KBM-7 (cell line): ENCODE measurements around the gene PAGR1.
"Not testable (repeated sequence)": the region's sequence is repeated elsewhere in the genome, so short reads cannot be mapped to it uniquely, and the experiment has no call there.

ENCODE experiments used
- DNase-seq: peaks from one replicate; pipeline ENCODE4 v3.0.0-alpha.2; 2015
- in situ Hi-C: fragments of 300-500 bp; cut with MboI; formaldehyde crosslinking; loops from 2 replicates; pipeline ENCODE4 v1.14.3; 2020; ENCODE audit warnings: low sequenced_read_pairs, low pct_unique_long_range_greater_than_20kb, mixed read lengths

Gene PAGR1

DNA sequence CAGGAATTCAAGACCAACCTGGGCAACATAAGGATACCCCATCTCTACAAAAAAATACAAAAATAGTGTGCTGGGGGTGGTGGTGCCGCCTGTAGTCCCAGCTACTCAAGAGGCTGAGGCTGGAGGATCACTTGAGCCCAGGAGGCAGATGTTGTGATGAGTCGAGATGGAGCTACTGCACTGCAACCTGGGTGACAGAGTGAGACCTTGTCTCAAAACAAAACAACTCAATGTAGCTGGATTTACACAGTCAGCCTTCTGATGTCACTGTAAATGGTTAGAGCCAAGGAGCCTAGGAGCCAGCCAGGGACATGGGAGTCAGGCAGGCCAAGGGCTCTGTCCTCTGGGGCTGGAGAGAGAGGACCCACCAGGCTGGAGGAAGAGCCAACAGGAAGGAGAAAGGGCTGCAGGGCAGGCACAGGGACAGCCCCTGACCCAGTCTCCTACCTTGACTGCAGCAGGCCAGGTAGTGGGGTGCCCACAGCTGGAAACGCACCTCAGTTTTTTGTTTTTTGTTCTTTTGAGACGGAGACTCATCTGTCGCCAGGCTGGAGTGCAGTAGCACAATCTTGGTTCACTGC lies 38.7 kb downstream of the PAGR1 start:
- DNase-seq = no peak
- in situ Hi-C loops = no loop called here

DNA sequence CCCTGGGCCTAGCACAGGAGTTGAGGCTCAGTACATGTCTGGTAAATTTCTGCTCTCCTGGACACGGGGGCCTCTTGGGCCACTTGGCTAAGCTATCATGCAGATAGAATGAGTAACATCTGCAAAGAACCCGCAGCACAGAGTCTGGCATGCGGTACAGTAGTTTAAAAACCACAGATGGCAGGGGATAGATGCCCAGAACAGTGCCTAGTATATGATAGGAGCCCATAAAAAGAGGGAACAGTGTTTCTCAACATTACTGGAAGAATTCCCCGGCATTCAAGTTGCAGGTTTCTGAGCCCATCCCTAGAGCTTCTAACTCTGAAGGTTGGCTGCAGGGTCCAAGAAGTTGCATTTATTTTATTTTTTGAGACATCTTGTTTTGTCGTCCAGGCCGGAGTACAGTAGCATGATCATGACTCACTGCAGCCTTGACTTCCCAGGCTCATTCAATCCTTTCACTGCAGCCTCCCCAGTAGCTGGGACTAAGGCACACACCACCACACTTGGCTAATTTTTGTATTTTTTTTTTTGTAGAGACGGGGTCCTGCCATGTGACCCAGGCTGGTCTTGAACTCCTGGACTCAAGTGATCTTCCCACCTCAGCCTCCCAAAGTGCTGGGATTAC lies 41.3 kb downstream of the PAGR1 start:
- no peak for DNase-seq
- in situ Hi-C loops = no loop called here

DNA sequence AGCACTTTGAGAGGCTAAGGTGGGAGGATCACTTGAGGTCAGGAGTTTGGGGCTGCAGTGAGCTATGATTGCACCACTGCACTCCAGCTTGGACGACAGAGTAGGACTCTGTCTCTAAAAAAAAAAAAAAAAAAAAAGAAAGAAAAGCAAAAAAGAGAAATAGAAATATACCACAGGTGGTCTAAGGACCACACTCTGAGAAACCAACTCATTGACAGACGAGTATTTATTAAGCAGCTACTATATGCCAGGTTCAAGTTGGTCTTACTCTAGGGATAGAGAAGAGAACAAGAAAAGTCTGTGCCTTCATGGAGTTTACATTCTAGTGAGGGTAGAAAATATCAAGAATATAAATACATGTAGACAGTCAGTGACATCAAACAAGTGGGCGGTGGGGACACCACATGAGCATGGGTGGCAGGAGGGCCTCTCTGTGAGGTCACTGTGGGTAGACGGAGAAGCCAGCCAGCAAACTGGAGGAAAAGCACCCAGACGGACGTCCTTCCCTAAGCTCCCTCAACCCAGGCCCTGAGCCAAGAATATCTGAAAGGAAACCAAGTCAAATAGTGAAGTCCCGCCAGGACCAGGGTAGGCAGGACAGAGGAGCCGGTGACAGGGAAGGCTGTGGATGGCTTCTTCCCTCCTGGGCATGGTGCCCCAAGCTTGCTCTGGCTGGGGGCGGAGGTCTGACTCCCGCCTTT lies 42.3 kb downstream of the PAGR1 start:
- DNase-seq = no peak
- in situ Hi-C loops = no loop called here

DNA sequence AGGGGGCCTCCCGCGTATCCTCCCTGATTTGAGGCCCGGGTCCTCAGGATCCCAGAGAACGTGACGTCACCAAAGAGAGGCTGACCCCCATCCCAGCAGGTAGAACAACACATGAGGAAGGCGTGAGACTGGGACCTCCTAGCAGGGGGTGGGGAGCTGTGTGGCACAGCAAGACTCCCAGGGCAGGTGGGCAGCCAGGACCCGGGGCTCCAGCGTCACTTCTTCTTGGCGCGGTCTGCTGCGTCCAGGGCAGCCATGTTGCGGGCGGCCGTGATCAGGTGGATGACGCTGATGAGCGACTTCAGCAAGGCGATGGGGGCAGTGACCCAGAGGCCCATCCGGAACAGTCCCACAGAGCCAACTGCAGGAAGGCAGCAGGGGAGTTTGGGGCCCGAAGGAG lies 43.0 kb downstream of the PAGR1 start:
- in situ Hi-C loops = no loop called here
- no peak for DNase-seq

DNA sequence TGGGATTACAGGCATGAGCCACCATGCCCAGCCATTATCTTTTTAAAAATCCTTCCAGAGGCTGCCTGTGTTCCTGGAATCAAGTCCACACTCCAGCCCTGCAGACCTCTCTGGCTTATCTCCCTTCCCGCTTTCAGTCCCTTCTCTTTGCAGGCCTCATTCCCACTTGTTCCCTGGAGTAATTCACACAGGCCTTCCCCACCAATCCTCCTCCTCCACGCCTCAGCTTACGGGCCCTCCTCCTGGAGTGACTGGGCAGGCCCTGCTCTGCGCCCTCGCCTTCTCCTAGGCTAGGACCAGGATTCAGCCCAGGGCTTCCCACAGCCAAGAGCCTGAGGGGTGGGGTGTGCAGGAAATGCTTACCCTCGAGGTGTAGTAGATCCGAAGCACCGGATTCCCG lies 44.3 kb downstream of the PAGR1 start:
- in situ Hi-C loops = no loop called here
- no peak for DNase-seq

DNA sequence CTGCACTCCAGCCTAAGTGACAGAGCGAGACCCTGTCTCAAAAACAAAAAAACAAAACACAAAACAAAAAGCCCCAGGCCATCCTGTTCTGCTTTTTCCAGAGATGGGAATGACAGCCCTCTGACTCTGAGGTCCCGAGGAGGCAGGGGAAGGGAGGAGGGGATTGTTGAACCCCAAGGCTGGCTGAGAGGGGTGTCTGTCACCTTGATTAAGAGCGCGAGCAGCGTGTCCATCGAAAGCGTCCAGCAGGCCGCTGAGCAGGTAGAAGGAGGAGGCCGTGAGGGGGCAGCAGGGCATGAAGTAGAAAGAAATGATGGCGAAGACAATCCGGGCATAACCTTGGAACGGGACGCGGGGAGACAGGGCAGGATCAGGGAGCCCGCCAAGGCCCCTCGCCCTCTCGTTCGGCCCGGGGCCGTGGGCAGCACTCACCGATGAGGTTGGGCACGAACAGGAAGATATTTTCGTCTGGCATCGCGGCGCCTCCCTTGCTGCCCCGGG lies 46.5 kb downstream of the PAGR1 start:
- in situ Hi-C loops = no loop called here
- DNase-seq = peak; percentile 24

DNA sequence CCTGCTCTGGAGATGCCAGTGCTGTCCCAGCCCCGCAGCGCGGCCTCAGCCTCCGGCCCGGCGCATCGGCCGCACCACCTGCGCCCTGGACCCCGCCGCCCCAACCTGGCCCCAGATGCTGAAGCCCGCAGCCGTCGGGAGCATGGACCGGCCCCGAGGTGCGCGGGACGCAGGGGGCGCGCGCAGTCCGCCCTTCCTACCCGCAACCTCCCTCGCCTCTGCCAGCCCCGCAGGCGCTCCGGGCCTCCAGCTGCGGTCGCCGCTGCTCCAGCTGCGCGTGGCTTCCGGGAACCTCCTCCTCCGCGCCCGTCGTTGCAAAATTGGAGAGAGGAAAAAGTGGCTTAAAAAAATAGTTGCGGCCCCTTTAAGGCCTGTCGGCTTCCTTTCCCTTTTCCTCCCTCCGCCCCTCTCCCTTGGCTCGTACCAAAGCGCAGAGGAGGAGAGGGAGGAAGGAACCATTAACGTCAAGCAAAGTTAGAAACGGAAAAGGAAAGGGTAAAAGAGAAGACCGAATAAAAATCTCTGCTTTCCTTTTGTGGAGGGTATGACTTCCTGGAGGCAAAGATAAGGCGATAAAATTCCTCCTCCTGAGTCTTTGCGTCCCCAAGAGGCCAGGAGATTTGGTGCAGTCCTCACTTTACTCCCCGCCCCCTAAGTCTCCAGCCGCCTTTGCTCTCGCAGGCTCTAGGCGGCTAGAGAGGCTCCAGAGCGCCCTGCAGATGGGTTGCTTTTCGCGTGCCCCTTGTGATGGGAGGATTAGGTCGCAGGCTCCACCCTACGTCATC lies 47.1 kb downstream of the PAGR1 start, which contains the start of gene CDIPT:
Gene CDIPT (minus strand): TSS at position 343 of the 785 bp plus-strand sequence. CDS start 369 bp downstream, outside the sequence.
- in situ Hi-C loops = no loop called here
- DNase-seq = peak; percentile 98

GRCh38 chr16:29863669-29863984 lies 47.7 kb downstream of the PAGR1 start:
- DNase-seq = no peak
- in situ Hi-C loops = no loop called here

DNA sequence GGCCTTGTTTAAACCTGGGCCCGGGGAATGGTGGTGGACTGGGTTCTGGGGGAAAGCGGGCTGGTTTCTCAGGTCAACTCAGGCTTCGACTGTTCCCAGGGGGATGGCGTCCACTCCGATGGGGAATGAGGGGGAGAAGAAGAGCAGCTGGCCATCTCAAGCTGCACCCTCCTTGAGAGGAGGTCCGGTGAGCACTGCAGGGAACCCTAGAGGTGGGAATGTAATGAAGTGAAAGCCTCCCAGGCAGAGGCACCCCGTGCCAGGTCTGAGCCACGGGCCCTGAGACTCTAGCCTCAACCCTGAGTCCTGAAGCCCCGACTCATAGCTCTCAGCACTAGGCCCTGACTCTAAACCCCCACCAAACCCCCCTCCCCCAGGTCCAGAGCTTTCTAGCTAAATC lies 48.3 kb downstream of the PAGR1 start:
- in situ Hi-C loops = no loop called here
- DNase-seq = no peak

- in situ Hi-C loops = no loop called here
- DNase-seq = no peak
Observed at GRCh38 chr16:29868396-29869009, 52.6 kb downstream of the PAGR1 start.

DNA sequence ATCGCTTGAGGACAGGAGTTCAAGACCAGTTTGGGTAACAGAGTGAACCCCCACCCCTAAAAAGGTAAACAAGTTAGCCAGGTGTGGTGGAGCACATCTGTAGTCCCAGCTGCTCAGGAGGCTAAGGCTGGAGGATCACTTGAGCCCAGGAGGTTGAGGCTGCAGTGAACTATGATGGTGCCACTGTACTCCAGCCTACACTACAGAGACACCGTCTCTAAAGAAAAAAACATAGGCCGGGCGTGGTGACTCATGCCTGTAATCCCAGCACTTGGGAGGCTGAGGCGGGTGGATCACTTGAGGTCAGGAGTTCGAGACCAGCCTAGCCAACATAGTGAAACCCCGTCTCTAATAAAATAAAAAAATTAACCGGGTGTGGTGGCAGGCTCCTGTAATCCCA lies 53.1 kb downstream of the PAGR1 start:
- in situ Hi-C loops = not testable (repeated sequence)

More for the DNA sequence above, 53.1 kb downstream of the PAGR1 start:
- not testable (repeated sequence) for DNase-seq
